Fibroblast of mammary gland (primary cell): ENCODE data around the gene ABR.
A peak's percentile ranks its signal among the peaks of the same experiment; 100 is the strongest.

Source experiments
- DNase-seq: peaks from one replicate; pipeline ENCODE4 v3.0.0-alpha.2; 2010; ENCODE audit warnings: low read depth
- H3K4me3 ChIP-seq: 2 replicates; pipeline ENCODE4 v1.5.1; 2011; ENCODE audit warnings: low read depth, mild to moderate bottlenecking, low read length, moderate library complexity; ENCODE audit not compliant: control insufficient read depth
- CTCF ChIP-seq: conservative IDR thresholded peaks from 2 replicates; pipeline ENCODE4 v1.5.1; 2011; ENCODE audit warnings: low read depth, low read length, inconsistent platforms; ENCODE audit not compliant: control insufficient read depth, insufficient read depth

Gene ABR

GRCh38 chr17:1192911-1193699 lies 13.3 kb upstream of the ABR start:
- DNase-seq: no peak
- no peak overlapping the region for H3K4me3 ChIP-seq
- no peak for TF ChIP-seq CTCF

- DNase-seq: peak; percentile 70
- no peak for TF ChIP-seq CTCF
- H3K4me3 ChIP-seq: no peak overlapping the region
Measured at GRCh38 chr17:1190751-1191331, 11.1 kb upstream of the ABR start.

- no peak overlapping the region for H3K4me3 ChIP-seq
- peak; percentile 69 for DNase-seq
- TF ChIP-seq CTCF: no peak
Measured at GRCh38 chr17:1188812-1189504, 9.2 kb upstream of the ABR start.

- no peak overlapping the region for H3K4me3 ChIP-seq
- DNase-seq: peak; percentile 80
- peak; percentile 91 for TF ChIP-seq CTCF
Measured at GRCh38 chr17:1186923-1187771, 7.4 kb upstream of the ABR start.

- no peak overlapping the region for H3K4me3 ChIP-seq
- TF ChIP-seq CTCF: no peak
- DNase-seq: peak; percentile 72
Measured at GRCh38 chr17:1186214-1186820, 6.5 kb upstream of the ABR start.
